GM12878 (cell line): ENCODE data around the gene ZNF618. TPM values are rescaled to one million over a fixed set of nuclear protein-coding genes. Genes with fewer than 3 reads are reported as not detected.

Experiments
- ATAC-seq: fragments of 200-7000 bp; cut with Tn5 transposase; 3 replicates; pipeline ENCODE4 v1.9.1; 2020; ENCODE audit warnings: mild to moderate bottlenecking, moderate library complexity
- BruUV-seq: library from RNA; stranded (reverse); fragments of 400-500 nt; replicated peaks from 2 replicates; lab custom pipeline; 2021; lab: Mats Ljungman, UMichigan
- CTCF ChIA-PET: fragments of 300-600 bp; sonication (Branson Sonifier 250); formaldehyde crosslinking; extraction: SDS; loops from one replicate; lab custom pipeline; 2021; ENCODE audit warnings: inconsistent platforms; lab: Yijun Ruan, JAX
- POLR2A ChIA-PET: fragments of 350-600 bp; formaldehyde crosslinking; extraction: SDS; loops from one replicate; lab custom pipeline; 2021; ENCODE audit warnings: inconsistent platforms; lab: Charles Lee
- RAD21 ChIA-PET: fragments of 300-600 bp; sonication (Branson Sonifier 250); formaldehyde crosslinking; loops from one replicate; lab custom pipeline; 2023; ENCODE audit warnings: antibody characterized with exemption; ENCODE audit not compliant: unreplicated experiment; lab: Charles Lee
- SMC1A ChIA-PET: fragments of 300-600 bp; sonication (Branson Sonifier 250); formaldehyde crosslinking; loops from one replicate; lab custom pipeline; 2023; ENCODE audit not compliant: unreplicated experiment, uncharacterized antibody; lab: Charles Lee
- DNase-seq: peaks from one replicate; pipeline ENCODE4 v3.0.0-alpha.2; 2011; ENCODE audit warnings: low read depth, low spot score
- FAIRE-seq: peaks from 3 replicates; lab custom pipeline; 2011; peaks lifted over from hg19 to GRCh38; lab: Jason Lieb, UNC
- H2AFZ ChIP-seq: 2 replicates; pipeline ENCODE4 v1.6.0; 2011; ENCODE audit warnings: low read depth, low read length, control low read depth; ENCODE audit not compliant: control insufficient read depth
- H3K27ac ChIP-seq: 2 replicates; pipeline ENCODE4 v1.5.1; 2011; ENCODE audit warnings: control low read depth; ENCODE audit not compliant: control insufficient read depth, insufficient read depth
- H3K27me3 ChIP-seq, 2 experiments: replicated peaks in 1 of 2; 2 replicates each; pipeline versions ENCODE4 v1.6.0 to v1.6.1; 2011; ENCODE audit warnings: low read length in 1 of 2; ENCODE audit not compliant: control insufficient read depth in 2 of 2, insufficient read depth in 2 of 2
- H3K36me3 ChIP-seq, 2 experiments: 2 replicates each; pipeline ENCODE4 v1.5.1; 2011; ENCODE audit warnings: low read length in 1 of 2; ENCODE audit not compliant: control insufficient read depth in 2 of 2, insufficient read depth in 2 of 2
- H3K4me1 ChIP-seq: 2 replicates; pipeline ENCODE4 v1.6.1; 2011; ENCODE audit warnings: mild to moderate bottlenecking, low read length, moderate library complexity, mixed read lengths; ENCODE audit not compliant: control insufficient read depth, insufficient read depth
- H3K4me2 ChIP-seq: 2 replicates; pipeline ENCODE4 v1.6.0; 2011; ENCODE audit warnings: control low read depth; ENCODE audit not compliant: control insufficient read depth, insufficient read depth
- H3K4me3 ChIP-seq: fragments of 200-600 bp; sonication (generic); 2 replicates; pipeline ENCODE4 v1.5.1; 2016
- H3K79me2 ChIP-seq: 2 replicates; pipeline ENCODE4 v1.6.0; 2011; ENCODE audit warnings: low read length; ENCODE audit not compliant: control insufficient read depth, insufficient read depth
- H3K9ac ChIP-seq: 2 replicates; pipeline ENCODE4 v1.8.0; 2011; ENCODE audit warnings: low read length, control low read depth, mixed read lengths; ENCODE audit not compliant: control insufficient read depth, insufficient read depth
- H3K9me3 ChIP-seq: replicated peaks from 3 replicates; pipeline ENCODE4 v1.5.1; 2011; ENCODE audit warnings: mild to moderate bottlenecking, low read length; ENCODE audit not compliant: control insufficient read depth, insufficient read depth
- H4K20me1 ChIP-seq: 2 replicates; pipeline ENCODE4 v1.6.0; 2011; ENCODE audit not compliant: control insufficient read depth, insufficient read depth
- CREM ChIP-seq: IDR thresholded peaks from 2 replicates; pipeline ENCODE4 v1.6.1; 2014; ENCODE audit warnings: antibody characterized with exemption, low read depth
- DPF2 ChIP-seq: fragments of 450-650 bp; IDR thresholded peaks from 2 replicates; pipeline ENCODE4 v1.6.1; 2017; ENCODE audit warnings: mild to moderate bottlenecking
- IKZF2 ChIP-seq, 2 experiments: fragments of 450-650 bp; IDR thresholded peaks; 2 replicates each; pipeline ENCODE4 v1.6.1; 2017; ENCODE audit warnings: mild to moderate bottlenecking in 2 of 2, moderate library complexity in 2 of 2
- MEF2B ChIP-seq: fragments of 450-650 bp; IDR thresholded peaks from 2 replicates; pipeline ENCODE4 v1.6.1; 2018; ENCODE audit warnings: mild to moderate bottlenecking, moderate library complexity; ENCODE audit not compliant: partially characterized antibody, poor library complexity, severe bottlenecking
- NBN ChIP-seq: fragments of 450-650 bp; IDR thresholded peaks from 2 replicates; pipeline ENCODE4 v1.6.1; 2016
- SMAD1 ChIP-seq: fragments of 450-650 bp; IDR thresholded peaks from 2 replicates; pipeline ENCODE4 v1.6.1; 2018; ENCODE audit warnings: mild to moderate bottlenecking, low read depth; ENCODE audit not compliant: partially characterized antibody
- SRF ChIP-seq, 2 experiments: IDR thresholded peaks; 2 replicates each; pipeline ENCODE4 v1.6.1; 2011; ENCODE audit warnings: low read depth in 2 of 2, low read length in 2 of 2, mild to moderate bottlenecking in 1 of 2, moderate library complexity in 1 of 2
- STAT1 ChIP-seq: fragments of 450-650 bp; conservative IDR thresholded peaks from 2 replicates; pipeline ENCODE4 v1.6.1; 2014; ENCODE audit warnings: antibody characterized with exemption, mild to moderate bottlenecking
- SUZ12 ChIP-seq: fragments of 200-600 bp; sonication (generic); IDR thresholded peaks from one replicate; pipeline ENCODE4 v1.6.1; 2018; ENCODE audit warnings: antibody characterized with exemption, mild to moderate bottlenecking; ENCODE audit not compliant: unreplicated experiment
- ZNF207 ChIP-seq: fragments of 450-650 bp; IDR thresholded peaks from 2 replicates; pipeline ENCODE4 v1.6.1; 2014; ENCODE audit warnings: antibody characterized with exemption, mild to moderate bottlenecking, borderline replicate concordance
- WGBS: methylation state at CpG from one replicate; pipeline ENCODE4 v1.1.6; 2016; ENCODE audit warnings: low lambda C conversion rate; ENCODE audit not compliant: insufficient replicate concordance, insufficient coverage; ENCODE audit errors: missing lambda C conversion rate; 5-methylcytosine and 5-hydroxymethylcytosine counted together
- in situ Hi-C: fragments of 300-500 bp; cut with MboI; formaldehyde crosslinking; loops from 9 replicates; pipeline ENCODE4 v1.14.3; 2018; ENCODE audit warnings: mixed read lengths
- intact Hi-C: fragments of 100-400 bp; cut with micrococcal nuclease; formaldehyde crosslinking; loops from one replicate; pipeline ENCODE4 v1.14.2; 2022; ENCODE audit not compliant: unreplicated experiment
- polyA plus RNA-seq, 11 experiments: library from polyadenylated mRNA; depleted of rRNA in 4 of 11; unstranded in 6 of 11; stranded (reverse) in 5 of 11; fragments of >200 nt; fragmentation: Nextera tagmentation in 4 of 11; fragmentation: Illumina TruSeq in 1 of 11; extraction: Ambion mirVana in 4 of 11; extraction: Trizol in 1 of 11; gene quantifications; 1 replicate in 1 of 11; 2 replicates in 10 of 11; pipeline versions ENCODE4 v1.2.1 to v1.2.3, GENCODE V29; 2011 to 2016; ENCODE audit warnings: inconsistent platforms in 2 of 11, missing spikeins in 2 of 11, low read depth in 1 of 11
- total RNA-seq, 4 experiments: library from RNA; depleted of rRNA in 3 of 4; stranded (reverse); fragments of >200 nt in 3 of 4; fragmentation: Illumina TruSeq in 1 of 4; extraction: Trizol in 1 of 4; gene quantifications; 2 replicates each; pipeline versions ENCODE4 v1.2.1 to v1.2.3, GENCODE V29; 2013 to 2021
- TF ChIP-seq, protein P1 (sequence below): IDR thresholded peaks from 2 replicates; pipeline ENCODE4 v1.6.1; 2011; ENCODE audit warnings: borderline replicate concordance, low read depth, mild to moderate bottlenecking, moderate library complexity, low read length; ENCODE audit not compliant: insufficient read depth, poor library complexity, severe bottlenecking

The ZNF618 gene
- total and polyA plus RNA-seq, 10 of the 15 experiments (the other 5 are each of a cell fraction or from before 2014, with no cell fraction given) = 0.01 to 0.24 (median 0.06) TPM; not detected in 2

DNA sequence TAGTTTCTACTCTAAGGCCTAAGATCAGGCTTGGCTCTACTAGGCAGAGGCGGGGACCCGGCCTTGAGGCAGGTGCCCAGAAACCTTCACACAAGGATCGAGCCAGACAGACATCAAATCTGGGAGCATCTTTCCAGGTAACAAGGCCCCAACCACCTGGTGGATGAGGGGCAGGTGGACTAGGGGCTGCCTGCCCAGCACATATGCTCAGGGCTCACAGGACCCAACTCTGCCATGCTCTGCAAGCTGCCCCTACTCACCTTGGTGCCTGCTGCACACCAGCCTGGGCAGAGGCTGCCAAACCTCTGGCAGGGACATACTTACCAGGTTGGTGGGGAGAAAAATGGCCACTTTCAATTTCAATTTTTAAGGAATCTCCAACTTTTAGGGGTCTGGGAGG lies 2.2 kb upstream of the ZNF618 start:
- H3K9ac ChIP-seq = no peak overlapping the region
- H3K4me2 ChIP-seq = no peak overlapping the region
- SMC1A ChIA-PET = no interaction called here
- H3K27ac ChIP-seq = no peak overlapping the region
- no peaks in the 10 kb centered on the region for H3K9me3 ChIP-seq
- RAD21 ChIA-PET = no interaction called here
- in situ Hi-C loops = no loop called here
- H2AFZ ChIP-seq = no peak overlapping the region
- H3K4me3 ChIP-seq = no peak overlapping the region
- no TSS peak for BruUV-seq
- no peaks in the 10 kb centered on the region for H4K20me1 ChIP-seq
- no peak for TF ChIP-seq STAT1
- no peak for TF ChIP-seq ZNF207
- no peak for TF ChIP-seq DPF2
- TF ChIP-seq SRF (IDR thresholded peaks at IDR 0.05; ENCODE audit: low read depth in 2 of 2, low read length in 2 of 2) = no peak
- TF ChIP-seq NBN = no peak
- no peak for TF ChIP-seq IKZF2 (IDR thresholded peaks at IDR 0.05)
- no peak for TF ChIP-seq CREM
- TF ChIP-seq MEF2B = no peak
- TF ChIP-seq SMAD1 = no peak
- CTCF ChIA-PET = no interaction called here
- no peaks in the 10 kb centered on the region for H3K4me1 ChIP-seq
- FAIRE-seq = no peak
- DNase-seq = no peak
- POLR2A ChIA-PET = no interaction called here
- no peak for ATAC-seq
- peaks cover 0 to 4% of the 10 kb centered on the region in 2 experiments; a peak in 3 of 4 replicates for H3K27me3 ChIP-seq
- intact Hi-C loops = no loop called here
- H3K79me2 ChIP-seq = no peaks in the 10 kb centered on the region
- H3K36me3 ChIP-seq = no peaks in the 10 kb centered on the region
- WGBS = 72% methylated on average over 3 of the region's 3 CpGs

DNA sequence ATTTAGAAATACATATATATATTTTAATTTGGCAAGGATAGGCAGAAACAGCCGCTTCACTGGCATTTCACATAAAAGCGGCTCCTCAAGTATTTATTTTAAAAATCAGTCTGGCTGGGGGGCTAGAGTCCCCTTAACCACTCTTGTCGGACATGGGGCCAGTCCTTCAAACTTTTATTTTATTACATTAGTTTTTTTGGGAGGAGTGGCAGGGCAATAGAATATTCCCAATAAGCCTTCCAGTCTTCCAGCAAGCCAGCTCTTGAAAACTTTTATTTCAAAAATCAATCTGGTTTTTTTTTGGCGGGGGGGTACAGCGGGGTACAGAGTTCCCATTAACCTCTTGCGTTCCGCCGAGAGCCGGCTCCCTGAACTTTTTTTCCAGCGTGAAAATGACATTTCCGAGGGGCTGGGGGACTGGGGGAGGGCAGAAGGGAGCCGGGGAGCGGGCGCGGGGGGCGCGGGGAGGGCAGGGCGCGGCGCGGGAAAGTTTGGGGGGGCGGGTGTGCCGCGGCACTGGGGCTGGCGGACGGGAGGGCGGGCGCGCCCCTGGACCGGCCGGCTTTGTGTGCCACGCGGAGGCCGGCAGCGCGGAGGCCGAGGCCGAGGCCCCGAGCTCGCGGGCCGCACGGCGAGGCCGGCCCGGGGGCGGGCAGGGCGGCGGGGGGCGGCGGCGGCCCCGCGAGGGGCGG lies 504 bp upstream of the ZNF618 start:
- ATAC-seq = no peak
- ChIA-PET RAD21 (interaction anchor here (0.7 kb wide), 1 partner anchor 70 kb away, joined by 4 read pairs; no protein-coding TSS in a partner anchor), POLR2A (no interaction called here), CTCF (no interaction called here), SMC1A (no interaction called here)
- FAIRE-seq = no peak
- Histone ChIP-seq H4K20me1 (no peaks in the 10 kb centered on the region), H3K27me3 (peaks cover 0 to 4% of the 10 kb centered on the region in 2 experiments; a peak in 3 of 4 replicates), H2AFZ (no peak overlapping the region), H3K9ac (no peak overlapping the region), H3K4me3 (no peak overlapping the region), H3K79me2 (no peaks in the 10 kb centered on the region), H3K9me3 (no peaks in the 10 kb centered on the region), H3K4me1 (no peaks in the 10 kb centered on the region), H3K36me3 (no peaks in the 10 kb centered on the region), H3K27ac (no peak overlapping the region), H3K4me2 (no peak overlapping the region)
- in situ Hi-C loops = no loop called here
- WGBS = 10% methylated on average over 11 of the region's 55 CpGs
- no TSS peak for BruUV-seq
- DNase-seq = no peak
- intact Hi-C loops = no loop called here
- TF ChIP-seq, protein P1, sequence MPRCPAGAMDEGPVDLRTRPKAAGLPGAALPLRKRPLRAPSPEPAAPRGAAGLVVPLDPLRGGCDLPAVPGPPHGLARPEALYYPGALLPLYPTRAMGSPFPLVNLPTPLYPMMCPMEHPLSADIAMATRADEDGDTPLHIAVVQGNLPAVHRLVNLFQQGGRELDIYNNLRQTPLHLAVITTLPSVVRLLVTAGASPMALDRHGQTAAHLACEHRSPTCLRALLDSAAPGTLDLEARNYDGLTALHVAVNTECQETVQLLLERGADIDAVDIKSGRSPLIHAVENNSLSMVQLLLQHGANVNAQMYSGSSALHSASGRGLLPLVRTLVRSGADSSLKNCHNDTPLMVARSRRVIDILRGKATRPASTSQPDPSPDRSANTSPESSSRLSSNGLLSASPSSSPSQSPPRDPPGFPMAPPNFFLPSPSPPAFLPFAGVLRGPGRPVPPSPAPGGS = no peak
- peak; percentile 50 for TF ChIP-seq SUZ12
